GM04504 (cell line): ENCODE measurements around the gene ZNF100.
"Not testable (repeated sequence)": the region's sequence is repeated elsewhere in the genome, so short reads cannot be mapped to it uniquely, and the experiment has no call there.

Experiments
- DNase-seq: peaks from one replicate; pipeline ENCODE4 v3.0.0-alpha.2; 2012; ENCODE audit warnings: low read depth

ZNF100 gene

DNA sequence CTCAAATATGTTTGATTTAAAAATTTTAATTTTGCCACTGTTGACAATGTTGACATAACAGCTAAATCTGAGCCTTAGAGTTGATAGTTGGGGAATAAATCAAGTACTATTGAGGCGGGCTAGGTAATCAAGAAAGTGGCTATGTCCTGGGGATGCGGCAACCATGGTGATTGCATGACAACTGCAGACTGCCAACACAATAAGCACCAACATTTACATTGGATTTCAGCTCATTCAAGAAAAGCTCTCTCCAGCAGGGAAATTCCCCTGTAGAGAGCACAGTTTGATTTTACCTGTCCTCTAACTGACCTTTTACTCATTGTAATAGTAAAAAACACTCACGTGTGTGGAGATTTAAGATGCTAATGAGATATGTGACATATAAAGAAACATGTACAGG is 63.1 kb downstream of the ZNF100 start:
- no peak for DNase-seq

DNA sequence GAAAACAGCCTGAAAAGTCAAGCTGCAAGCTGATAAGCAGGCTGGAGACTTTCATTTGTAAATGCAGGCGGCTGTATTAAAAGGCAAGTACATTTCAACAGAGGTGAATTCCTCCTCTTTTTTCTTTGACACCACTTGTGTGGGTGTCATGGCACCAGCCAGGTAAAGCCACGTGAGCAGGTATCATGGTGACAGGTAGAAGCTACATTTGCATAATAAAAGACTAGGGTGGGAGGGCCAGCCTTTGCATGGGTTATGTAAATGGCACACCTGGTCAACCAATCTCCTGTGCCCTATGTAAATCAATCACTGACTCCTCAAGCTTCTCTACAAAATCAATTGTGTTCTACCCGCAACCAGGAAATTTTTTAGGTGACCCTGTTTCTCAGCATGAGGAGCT is 68.2 kb downstream of the ZNF100 start:
- no peak for DNase-seq

DNA sequence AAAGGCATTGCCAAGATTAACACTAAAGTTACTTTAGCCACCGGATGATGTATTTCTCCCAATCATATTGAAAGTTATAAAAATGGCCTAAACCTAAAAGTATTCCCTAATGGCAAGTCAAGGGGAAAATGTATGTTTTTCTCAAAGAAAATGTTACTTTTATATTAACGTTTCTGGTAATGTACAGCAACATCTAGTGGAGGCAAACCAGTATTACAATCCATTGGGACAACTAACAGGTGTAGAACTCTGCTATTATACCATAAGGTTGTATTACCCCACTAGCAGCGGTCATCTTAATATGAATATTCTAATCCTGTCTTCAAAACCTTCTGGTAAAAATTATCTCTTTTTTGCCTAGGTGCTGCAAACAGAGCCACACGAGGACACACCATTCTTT is 69.2 kb downstream of the ZNF100 start:
- peak; percentile 5 for DNase-seq

DNA sequence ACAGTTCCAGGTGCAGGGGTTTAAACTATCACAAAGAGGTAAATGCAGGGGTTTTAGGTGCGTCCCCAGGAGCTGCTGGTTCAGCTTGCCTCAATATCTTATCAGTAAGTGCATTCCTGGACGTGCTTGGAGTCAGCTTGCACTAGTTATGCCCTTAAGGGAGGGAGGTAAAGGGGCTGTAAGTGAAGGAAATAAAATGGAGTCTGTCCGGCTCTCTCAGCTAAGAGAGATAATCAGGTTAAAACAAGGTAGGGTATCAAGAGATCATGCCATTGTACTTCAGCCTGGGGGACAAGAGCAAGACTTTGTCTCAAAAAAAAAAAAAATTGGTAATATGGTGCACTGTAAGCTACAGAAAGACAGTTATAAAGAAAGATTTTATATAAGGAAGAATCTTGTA is 69.7 kb downstream of the ZNF100 start:
- DNase-seq, result no peak

DNA sequence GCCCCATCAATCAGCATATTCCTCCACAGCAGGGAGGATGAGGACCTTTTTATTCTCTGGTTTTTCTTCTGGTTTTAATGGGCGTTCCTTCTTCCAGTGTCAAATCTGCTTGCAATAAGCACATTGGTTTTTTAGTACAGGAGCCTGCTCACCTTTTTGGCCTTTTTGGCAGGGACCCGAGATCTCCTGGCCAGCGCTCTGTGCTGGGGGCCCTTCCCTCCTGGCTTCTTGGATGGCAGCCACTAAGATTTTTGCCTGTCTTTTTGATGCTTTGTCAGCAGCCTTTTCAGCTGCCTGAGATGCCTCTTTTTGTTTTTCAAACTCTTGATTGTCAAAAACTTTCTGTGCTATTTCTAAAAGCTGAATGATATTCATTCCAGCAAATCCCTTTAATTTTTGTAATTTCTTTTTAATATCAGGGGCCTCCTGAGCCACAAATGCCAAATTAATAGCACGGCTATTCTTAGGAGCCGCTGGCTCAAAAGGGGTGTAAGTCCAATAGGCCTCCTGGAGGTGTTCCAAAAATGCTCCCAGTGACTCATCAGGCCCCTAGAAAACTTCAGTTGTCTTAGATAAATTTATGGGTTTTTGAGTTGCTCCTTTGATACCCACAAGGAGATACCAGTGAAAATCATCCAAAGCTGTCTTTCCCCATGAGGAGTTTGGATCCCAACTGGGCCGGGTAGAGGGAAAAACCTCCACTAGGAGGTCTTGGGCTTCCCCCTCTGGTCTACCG is 73.0 kb downstream of the ZNF100 start:
- DNase-seq, result no peak

DNA sequence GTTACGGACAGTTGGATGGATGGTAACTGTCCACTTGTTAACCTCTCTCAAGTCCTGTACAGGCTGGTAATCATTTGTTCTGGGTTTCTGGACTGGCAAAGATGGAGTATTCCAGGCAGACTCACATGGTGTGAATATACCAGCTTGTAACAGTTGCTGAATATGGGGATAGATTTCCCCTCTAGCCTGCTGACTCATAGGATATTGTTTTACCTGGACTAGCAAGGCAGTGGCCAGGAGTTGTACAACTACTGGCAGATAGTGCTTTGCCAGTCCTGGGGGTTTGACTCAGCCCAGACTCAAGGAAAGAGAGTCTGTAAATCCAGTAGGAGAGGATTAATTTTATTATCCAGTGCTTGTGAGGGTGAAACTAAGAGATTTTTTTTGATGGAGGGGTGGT is 74.0 kb downstream of the ZNF100 start:
- no peak for DNase-seq

DNA sequence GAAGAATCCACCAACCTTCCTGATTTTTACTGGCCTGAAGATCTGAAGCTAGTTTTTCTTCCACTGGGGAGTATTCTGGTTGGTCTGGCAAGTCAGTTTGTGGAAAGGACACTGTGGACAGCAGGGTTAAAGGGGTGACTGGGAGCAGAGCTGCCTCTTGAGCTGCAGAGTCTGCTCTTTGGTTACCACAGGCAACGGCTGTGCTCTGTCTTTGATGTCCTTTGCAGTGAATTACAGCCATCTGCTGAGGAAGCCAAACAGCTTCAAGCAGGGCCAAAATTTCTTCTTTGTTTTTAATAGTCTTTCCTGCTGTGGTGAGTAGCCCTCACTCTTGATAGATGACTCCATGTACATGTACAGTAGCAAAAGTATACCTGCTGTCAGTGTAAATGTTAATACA is 75.7 kb downstream of the ZNF100 start:
- no peak for DNase-seq

DNA sequence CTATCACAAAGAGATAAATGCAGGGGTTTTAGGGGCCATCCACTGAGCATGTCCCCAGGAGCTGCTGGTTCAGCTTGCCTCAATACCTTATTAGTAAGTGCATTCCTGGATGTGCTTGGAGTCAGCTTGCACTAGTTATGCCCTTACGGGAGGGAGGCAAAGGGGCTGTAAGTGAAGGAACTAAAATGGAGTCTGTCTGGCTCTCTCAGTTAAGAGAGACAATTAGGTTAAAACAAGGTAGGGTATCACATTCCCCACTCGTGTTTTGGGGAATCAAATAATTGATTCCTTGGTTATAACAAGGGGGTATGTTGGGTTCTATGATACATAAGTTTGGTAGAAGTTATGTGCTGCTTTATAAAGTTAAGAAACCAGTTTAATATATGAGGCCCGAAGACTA is 78.9 kb downstream of the ZNF100 start:
- DNase-seq, result no peak

DNA sequence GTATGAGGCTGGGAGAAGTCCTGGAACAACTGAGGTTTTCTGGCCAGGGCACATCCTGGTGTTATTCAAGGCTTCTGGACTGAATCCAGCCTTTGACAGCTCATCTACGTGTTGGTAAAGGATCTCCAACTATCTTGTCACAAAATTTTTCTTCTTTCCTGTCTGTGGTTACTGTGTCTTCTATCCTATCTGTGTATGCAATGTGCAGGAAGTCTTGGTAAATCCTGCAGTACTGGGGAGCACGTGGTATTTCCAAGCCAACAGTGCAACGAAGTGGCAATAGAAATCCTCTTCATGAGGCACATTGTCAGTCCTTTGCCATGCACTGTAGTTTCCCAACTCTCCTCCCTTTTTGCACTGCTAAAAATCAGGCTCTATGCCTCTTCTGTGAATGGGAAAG is 86.7 kb downstream of the ZNF100 start:
- DNase-seq, result no peak

DNA sequence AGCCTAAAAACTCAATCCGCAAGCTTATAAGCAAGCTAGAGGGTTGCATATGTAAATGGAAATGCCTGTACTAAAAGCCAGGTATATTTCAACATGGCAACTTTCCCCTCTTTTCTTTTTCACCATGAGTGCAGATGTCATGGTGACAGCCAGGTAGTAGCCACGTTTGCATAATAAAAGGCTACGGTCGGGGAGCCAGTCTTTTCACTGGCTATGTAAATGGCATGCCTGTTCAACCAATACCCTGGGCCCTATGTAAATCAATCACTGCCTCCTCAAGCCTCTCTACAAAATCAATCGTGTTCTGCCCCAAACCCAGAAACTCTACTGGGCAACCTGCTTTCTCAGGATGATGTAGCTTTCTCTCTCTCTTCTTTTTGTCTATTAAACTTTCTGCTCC is 87.4 kb downstream of the ZNF100 start:
- DNase-seq, result no peak

DNA sequence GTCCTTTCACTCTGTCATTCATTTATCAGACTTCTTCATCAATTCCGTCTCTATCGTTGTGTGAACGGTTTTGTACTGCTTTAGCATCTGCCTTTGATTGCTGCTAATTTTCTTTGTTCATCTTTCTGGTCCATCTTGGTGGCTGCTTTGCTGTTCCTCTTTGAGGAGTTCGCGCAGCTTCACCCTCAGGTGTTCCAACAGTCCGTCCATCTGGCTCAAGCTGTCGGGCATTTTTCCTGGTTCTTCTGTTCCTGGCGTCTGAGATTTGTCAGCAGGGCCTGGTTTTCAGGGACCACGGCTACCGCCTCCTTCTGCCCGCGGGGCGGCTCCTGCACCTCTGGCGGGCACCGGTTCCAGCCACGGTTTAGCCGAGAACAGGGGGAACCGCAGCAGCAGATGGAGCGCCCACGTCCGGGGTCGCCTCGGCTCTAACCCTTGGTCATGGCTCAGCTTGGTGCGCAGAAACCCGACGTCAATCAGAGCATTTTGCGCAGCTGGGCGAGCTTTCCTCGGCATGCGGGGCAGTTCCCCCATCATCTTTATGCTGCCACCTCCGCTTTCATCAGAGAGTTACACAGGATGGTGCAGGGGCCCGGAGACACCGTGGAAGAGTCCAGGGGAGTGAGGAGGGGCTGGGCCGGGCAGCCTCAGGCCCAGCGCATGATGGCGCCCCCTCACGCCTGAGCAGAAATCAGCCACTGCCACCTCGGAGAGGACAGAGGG is 89.5 kb downstream of the ZNF100 start:
- DNase-seq, result no peak

DNA sequence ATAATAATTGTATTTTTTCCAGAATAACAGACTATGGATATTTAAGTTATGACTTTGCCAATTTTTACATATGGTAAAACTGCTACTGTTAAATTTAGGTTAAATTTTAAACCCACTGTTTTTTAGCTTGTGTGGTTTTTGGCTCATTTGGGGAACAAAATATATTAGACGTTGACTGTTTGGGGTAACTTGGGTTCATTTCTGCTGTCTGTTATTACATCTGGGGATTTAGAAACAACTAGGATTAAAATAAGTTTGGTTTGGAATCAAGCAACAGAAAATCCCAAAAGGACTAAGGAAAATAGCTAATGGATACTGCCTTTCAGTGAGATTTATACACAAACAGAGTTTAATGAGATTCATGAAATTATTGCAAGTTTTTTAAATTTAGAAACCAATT is 92.9 kb downstream of the ZNF100 start:
- DNase-seq, result no peak

DNA sequence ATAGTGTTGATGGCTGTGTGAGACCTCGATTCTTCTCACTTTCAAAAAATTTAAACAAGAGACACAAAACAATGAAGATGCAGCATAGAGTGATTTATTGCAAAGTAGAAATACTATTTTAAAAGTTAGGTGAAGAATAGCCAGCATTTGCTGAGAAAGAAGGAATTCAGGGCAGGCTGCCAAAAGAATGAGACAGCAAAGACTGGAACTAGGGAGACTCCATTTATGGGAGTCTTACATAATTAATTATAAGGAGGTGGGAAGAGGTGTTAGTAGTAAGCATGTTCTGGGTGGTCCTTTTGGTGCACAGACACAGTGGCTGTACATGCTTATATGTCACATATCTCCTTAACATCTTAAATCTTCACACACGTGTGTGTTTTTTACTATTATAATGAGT is 93.9 kb downstream of the ZNF100 start:
- DNase-seq, result not testable (repeated sequence)
